Activated gamma-delta T cell treated with anti-CD3 and anti-CD28 coated beads, Interleukin-2, amount 50 U/mL, for 16 hours (primary cell): ENCODE measurements around the gene TUBA4A.
A peak's percentile ranks its signal among the peaks of the same experiment; 100 is the strongest.

Source experiments
- DNase-seq: peaks from one replicate; pipeline ENCODE4 v3.0.0-alpha.2; 2020; ENCODE audit warnings: low read depth

TUBA4A gene

GRCh38 chr2:219286436-219287115 is 32.9 kb upstream of the TUBA4A start:
- DNase-seq = no peak

GRCh38 chr2:219285894-219286425 is 32.2 kb upstream of the TUBA4A start:
- no peak for DNase-seq

- no peak for DNase-seq
Measured at GRCh38 chr2:219285373-219285735, 31.6 kb upstream of the TUBA4A start.

GRCh38 chr2:219284501-219285372 is 31.0 kb upstream of the TUBA4A start:
- DNase-seq = no peak

DNA sequence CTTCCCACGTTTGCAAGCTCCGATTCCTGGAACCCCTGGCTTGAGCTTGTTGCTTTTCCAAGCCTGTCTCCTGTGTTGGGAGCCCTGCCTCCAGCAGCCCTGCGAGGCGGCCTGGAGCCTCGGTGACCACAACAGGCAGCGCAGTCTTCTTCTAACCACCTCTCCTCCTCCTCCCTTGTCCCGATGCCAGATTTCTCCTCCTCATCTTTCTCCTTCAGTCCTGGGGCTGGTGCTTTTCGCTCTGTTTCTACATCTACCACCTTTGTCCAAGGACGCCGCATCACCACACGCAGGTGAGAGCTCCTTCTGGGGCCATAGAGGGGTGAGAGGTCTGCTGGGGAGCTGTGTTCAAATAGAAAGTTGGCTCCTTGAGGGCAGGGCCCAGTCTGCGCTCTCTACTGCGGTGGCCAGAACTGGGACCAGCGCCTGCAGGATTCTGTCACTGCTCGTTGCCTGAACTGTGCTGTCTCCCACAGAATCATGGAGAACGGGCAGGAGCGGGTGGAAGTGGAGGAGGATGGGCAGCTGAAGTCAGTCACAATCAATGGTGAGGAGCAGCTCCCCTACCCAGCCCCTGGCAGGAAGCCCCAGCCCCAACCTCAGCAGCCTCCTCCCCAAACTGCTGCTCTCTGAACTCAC is 29.3 kb upstream of the TUBA4A start:
- DNase-seq = no peak

GRCh38 chr2:219282375-219282774 is 28.7 kb upstream of the TUBA4A start:
- no peak for DNase-seq

DNA sequence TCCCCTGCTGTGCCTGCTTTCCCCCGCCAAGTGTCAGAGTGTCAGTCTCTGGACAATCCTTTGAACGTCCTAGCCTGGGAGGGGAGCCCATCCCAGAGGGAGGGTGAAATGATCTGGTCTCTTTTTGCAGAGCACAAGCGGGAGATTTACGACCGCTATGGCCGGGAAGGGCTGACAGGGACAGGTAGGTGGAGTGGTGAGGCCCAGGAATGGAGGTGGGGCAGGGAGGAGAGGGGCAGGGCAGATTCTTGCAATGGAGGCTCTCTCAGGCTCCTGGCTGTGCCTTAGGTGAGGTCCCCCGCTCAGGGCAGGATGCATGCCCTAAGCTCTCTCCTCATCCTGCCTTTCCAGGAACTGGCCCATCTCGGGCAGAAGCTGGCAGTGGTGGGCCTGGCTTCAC is 27.9 kb upstream of the TUBA4A start:
- DNase-seq = no peak

- DNase-seq = no peak
Measured at GRCh38 chr2:219280651-219281050, 26.9 kb upstream of the TUBA4A start.

DNA sequence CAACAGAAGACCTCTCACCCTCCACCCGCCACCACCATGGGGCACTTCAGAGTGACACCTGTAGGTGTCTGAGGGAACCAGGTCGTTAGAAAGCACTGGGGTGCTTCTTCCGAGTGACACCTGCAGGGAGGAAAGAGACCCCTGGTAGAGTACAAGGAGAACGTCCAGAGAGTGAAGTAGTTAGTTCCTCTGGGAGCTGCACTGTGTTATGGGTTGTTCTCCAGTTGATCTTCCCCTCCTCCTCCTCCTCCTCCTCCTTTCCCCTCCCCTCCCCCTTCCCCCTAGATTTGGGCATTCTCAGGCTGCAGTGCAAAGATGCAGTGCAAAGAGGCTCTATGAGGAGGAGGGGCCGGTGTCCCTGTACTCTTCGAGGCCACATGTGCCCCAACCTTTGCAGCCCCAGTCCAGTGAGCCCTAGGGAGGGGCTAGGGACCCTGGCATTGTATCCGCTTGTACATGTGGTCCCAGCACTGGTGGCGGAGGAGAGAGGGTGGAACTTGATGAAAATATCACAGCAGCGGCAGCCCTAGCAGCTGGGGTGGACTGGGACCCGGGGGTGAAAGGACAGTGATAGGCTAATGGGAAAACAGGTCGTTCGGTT is 26.3 kb upstream of the TUBA4A start:
- no peak for DNase-seq

- peak; percentile 99 for DNase-seq
Measured at GRCh38 chr2:219279151-219279915, 25.6 kb upstream of the TUBA4A start, which contains the start of gene DNAJB2. DNAJB2 (plus strand) TSS chr2:219279366; CDS start chr2:219279834, 468 bp downstream.

- DNase-seq = no peak
Measured at GRCh38 chr2:219278655-219279150, 25.0 kb upstream of the TUBA4A start.

- peak; percentile 51 for DNase-seq
Measured at GRCh38 chr2:219277703-219278654, 24.3 kb upstream of the TUBA4A start.

DNA sequence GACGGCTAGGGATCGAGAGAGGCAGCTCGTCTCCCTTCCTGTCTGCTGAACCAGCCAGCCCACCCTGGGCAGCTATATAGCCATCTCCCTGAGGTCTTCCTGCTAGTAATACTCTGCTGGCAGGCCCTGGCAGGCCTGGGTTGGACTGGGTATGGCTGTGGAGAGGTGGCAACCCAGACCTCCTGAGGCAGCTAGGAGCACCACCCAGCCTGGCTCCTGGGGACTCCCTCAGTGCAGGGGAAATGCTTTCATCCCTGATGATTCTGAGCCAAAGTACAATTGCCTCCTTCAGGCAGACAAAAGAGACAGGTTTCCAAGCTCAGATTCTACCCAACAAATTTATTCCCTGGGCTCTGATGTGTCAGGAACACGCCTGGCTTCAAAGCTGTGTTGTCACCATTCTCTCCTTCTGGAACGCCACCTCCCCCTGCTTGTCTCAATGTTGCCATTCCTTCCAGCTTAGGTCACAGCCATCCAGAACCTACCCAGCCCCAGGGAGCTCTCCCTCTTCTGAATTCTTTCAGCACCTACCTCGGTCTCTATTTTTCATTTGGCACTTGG is 20.7 kb upstream of the TUBA4A start:
- no peak for DNase-seq

DNA sequence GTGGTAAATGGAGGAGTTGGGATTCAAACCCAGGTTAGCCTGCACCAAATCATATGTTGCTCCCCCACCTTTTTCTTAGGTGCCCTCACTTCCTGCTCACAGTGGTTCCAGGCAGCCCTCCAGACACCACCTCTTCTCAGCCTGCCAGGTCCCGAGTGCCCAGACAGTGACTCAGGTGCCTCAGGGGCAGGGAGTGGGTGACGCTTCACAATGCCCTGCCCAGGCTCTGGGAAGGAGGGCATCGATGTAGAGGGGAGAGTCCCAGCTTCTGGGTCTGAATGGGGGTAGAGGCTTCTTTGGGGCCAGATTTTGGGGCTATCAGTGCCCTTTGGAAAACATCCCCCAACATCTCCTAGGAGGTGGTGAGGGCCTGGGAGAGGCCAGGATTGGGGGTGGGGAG is 20.2 kb upstream of the TUBA4A start:
- no peak for DNase-seq

GRCh38 chr2:219272995-219273394 is 19.3 kb upstream of the TUBA4A start:
- DNase-seq = no peak

DNA sequence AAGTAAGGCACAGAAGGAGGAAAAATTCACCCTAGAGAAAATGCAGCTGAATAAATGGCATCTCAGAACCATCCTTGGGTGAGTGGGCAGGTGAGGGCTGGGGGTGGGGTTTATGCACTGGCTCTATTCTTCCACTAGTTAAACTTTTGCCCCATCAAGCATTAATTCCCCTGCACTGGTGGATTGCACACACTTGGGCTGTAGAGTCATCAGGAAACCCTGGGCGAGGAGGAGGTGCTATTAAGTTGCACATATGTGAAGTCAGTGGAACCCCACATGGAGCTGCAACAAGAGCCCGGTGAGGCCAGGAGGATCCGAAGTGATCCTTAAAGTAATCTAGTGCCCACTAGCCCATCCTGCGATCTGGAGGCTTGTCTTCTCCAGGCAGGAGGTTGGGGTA is 18.6 kb upstream of the TUBA4A start:
- DNase-seq = no peak

DNA sequence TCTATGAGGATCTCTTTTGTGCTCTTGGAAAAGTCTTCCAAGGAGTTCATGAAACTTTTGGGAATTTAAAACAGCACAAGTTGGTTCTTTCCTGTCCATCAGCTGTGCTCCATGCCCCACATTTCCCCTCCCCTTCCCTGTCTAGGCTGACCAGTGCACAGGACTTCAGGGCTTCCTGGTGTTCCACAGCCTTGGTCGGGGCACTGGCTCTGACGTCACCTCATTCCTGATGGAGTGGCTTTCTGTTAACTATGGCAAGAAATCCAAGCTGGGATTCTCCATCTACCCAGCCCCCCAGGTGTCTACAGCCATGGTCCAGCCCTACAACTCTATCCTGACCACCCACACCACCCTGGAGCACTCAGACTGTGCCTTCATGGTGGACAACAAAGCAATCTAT is 17.3 kb upstream of the TUBA4A start:
- no peak for DNase-seq

GRCh38 chr2:219270055-219270372 is 16.3 kb upstream of the TUBA4A start:
- DNase-seq = no peak

GRCh38 chr2:219269362-219270054 is 15.8 kb upstream of the TUBA4A start:
- no peak for DNase-seq
